Stomach (tissue), 4 donors: Measurements from ENCODE around the gene C19orf85.

Experiments used
- EP300 ChIP-seq: sonication (generic); formaldehyde crosslinking; IDR thresholded peaks from one replicate; pipeline ENCODE4 v1.6.1; 2017; ENCODE audit warnings: antibody characterized with exemption
- POLR2A ChIP-seq, 4 donors: fragments of 450-650 bp; IDR thresholded peaks; one replicate each; pipeline ENCODE4 v1.6.1; 2016; ENCODE audit warnings: antibody characterized with exemption in 4 of 4, control low read depth in 2 of 4, mild to moderate bottlenecking in 1 of 4, moderate library complexity in 1 of 4
- POLR2AphosphoS5 ChIP-seq, 3 donors: sonication (generic); formaldehyde crosslinking; IDR thresholded peaks; one replicate each; pipeline ENCODE4 v1.6.1; 2016; ENCODE audit warnings: antibody characterized with exemption in 3 of 3
- TF ChIP-seq, protein P1 (sequence below), 7 experiments: fragments of 450-650 bp in 4 of 7; fragments of 200-600 bp in 3 of 7; sonication (generic) in 3 of 7; IDR thresholded peaks; one replicate each; pipeline ENCODE4 v1.5.1; 2016 to 2019; ENCODE audit warnings: antibody characterized with exemption in 7 of 7, control low read depth in 2 of 7, mild to moderate bottlenecking in 1 of 7

DNA sequence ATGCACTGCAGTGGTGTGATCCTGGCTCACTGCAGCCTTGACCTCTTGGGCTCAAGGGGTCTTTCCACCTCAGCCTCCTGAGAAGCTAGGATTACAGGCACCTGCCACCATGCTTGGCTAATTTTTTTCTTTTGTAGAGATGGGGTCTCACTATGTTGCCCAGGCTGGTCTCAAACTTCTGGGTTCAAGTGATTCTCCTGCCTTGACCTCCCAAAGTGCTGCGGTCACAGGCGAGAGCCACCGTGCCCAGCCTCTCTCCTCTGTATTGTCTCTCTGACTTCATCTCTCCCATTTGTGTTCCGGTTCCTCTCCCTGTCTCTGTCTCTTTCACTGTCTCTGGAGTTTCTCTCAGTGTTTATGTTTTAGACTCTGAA, 1.7 kb upstream of the C19orf85 start:
- TF ChIP-seq, protein P1, sequence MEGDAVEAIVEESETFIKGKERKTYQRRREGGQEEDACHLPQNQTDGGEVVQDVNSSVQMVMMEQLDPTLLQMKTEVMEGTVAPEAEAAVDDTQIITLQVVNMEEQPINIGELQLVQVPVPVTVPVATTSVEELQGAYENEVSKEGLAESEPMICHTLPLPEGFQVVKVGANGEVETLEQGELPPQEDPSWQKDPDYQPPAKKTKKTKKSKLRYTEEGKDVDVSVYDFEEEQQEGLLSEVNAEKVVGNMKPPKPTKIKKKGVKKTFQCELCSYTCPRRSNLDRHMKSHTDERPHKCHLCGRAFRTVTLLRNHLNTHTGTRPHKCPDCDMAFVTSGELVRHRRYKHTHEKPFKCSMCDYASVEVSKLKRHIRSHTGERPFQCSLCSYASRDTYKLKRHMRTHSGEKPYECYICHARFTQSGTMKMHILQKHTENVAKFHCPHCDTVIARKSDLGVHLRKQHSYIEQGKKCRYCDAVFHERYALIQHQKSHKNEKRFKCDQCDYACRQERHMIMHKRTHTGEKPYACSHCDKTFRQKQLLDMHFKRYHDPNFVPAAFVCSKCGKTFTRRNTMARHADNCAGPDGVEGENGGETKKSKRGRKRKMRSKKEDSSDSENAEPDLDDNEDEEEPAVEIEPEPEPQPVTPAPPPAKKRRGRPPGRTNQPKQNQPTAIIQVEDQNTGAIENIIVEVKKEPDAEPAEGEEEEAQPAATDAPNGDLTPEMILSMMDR (IDR thresholded peaks at IDR 0.05): no peak
- no peak for TF ChIP-seq POLR2A (IDR thresholded peaks at IDR 0.05)
- no peak for TF ChIP-seq POLR2AphosphoS5 (IDR thresholded peaks at IDR 0.05)
- TF ChIP-seq EP300: no peak
